Thymus (tissue), 14 donors: Measurements from ENCODE around the gene ZNF157. TPM values are rescaled to one million over a fixed set of nuclear protein-coding genes. Genes with fewer than 3 reads are reported as not detected.
"Not testable (repeated sequence)": the region's sequence is repeated elsewhere in the genome, so short reads cannot be mapped to it uniquely, and the experiment has no call there.

Experiments
- DNase-seq, 9 donors: peaks; one replicate each; pipeline ENCODE4 v3.0.0-alpha.2; 2013; ENCODE audit warnings: low spot score in 9 of 9, low read depth in 6 of 9, missing footprints in 1 of 9
- H3K27ac ChIP-seq, 2 donors: one replicate each; pipeline ENCODE4 v1.5.1; 2013; ENCODE audit warnings: control low read depth in 1 of 2, low read depth in 1 of 2, low read length in 1 of 2, mild to moderate bottlenecking in 1 of 2, moderate library complexity in 1 of 2
- H3K27me3 ChIP-seq, 2 donors: one replicate each; pipeline ENCODE4 v1.5.1; 2013; ENCODE audit warnings: low read length in 1 of 2; ENCODE audit not compliant: control insufficient read depth in 2 of 2, insufficient read depth in 1 of 2
- H3K36me3 ChIP-seq, 2 donors: one replicate each; pipeline ENCODE4 v1.5.1; 2013; ENCODE audit warnings: low read length in 1 of 2, mild to moderate bottlenecking in 1 of 2, moderate library complexity in 1 of 2; ENCODE audit not compliant: control insufficient read depth in 2 of 2, insufficient read depth in 2 of 2
- H3K4me1 ChIP-seq, 2 donors: one replicate each; pipeline ENCODE4 v1.5.1; 2013; ENCODE audit warnings: low read length in 2 of 2; ENCODE audit not compliant: control insufficient read depth in 2 of 2, insufficient read depth in 2 of 2
- H3K4me3 ChIP-seq, 2 donors: one replicate each; pipeline ENCODE4 v1.5.1; 2013; ENCODE audit warnings: low read length in 2 of 2, control low read depth in 1 of 2, mild to moderate bottlenecking in 1 of 2
- H3K9me3 ChIP-seq, 2 donors: one replicate each; pipeline ENCODE4 v1.5.1; 2013; ENCODE audit warnings: low read length in 1 of 2, mild to moderate bottlenecking in 1 of 2; ENCODE audit not compliant: control insufficient read depth in 2 of 2, insufficient read depth in 1 of 2
- WGBS: extraction: QIAGEN DNeasy Blood & Tissue Kit; methylation state at CpG from one replicate; pipeline ENCODE4 v1.1.7; 2013; 5-methylcytosine and 5-hydroxymethylcytosine counted together
- long read RNA-seq, 10 donors: transcript quantifications; one replicate each; lab custom pipeline, GENCODE V29; 2026
- polyA plus RNA-seq: library from polyadenylated mRNA; stranded (reverse); fragments of 200-250 nt; gene quantifications from one replicate; pipeline ENCODE4 v1.2.3, GENCODE V29; 2013
- total RNA-seq: library from RNA; stranded (reverse); fragments of 120-200 nt; gene quantifications from one replicate; pipeline ENCODE4 v1.2.4, GENCODE V29; 2013
- donor health status: healthy.

ZNF157 gene
- total RNA-seq (0.57 TPM), polyA plus RNA-seq (0.30 TPM)
- long read RNA-seq, donor 1: 0 reads
- long read RNA-seq, donor 2: 0 reads
- long read RNA-seq, donor 3: 0 reads
- long read RNA-seq, donor 4: 0 reads
- long read RNA-seq, donor 5: 0 reads
- long read RNA-seq, donor 6: 0 reads
- long read RNA-seq, donor 7: 0 reads
- long read RNA-seq, donor 8: 0 reads
- long read RNA-seq, donor 9: 0 reads
- long read RNA-seq, donor 10: 0 reads

GRCh38 chrX:47370278-47370677 lies at the start of gene ZNF157:
TSS of gene ZNF157 (plus strand) at chrX:47370578. CDS start at chrX:47370669, 91 bp downstream.
- Histone ChIP-seq H3K36me3 (no peaks in the 10 kb centered on the region), H3K27me3 (no peaks in the 10 kb centered on the region), H3K4me1 (peaks cover 0 to 4% of the 10 kb centered on the region in 2 donors), H3K4me3 (no peak within 1 kb of the TSS), H3K27ac (no peak within 1 kb of the TSS), H3K9me3 (peaks cover 0 to 9% of the 10 kb centered on the region in 2 donors)
- WGBS: 96% methylated on average over 3 of the region's 3 CpGs
- DNase-seq: no peak

GRCh38 chrX:47321386-47321785 lies 49.0 kb upstream of the ZNF157 start:
- no peak overlapping the region for H3K27ac ChIP-seq
- DNase-seq: no peak
- 92% methylated on average over 19 of the region's 19 CpGs for WGBS
- no peaks in the 10 kb centered on the region for H3K36me3 ChIP-seq
- H3K4me3 ChIP-seq: no peak overlapping the region
- H3K27me3 ChIP-seq: no peaks in the 10 kb centered on the region
- no peaks in the 10 kb centered on the region for H3K4me1 ChIP-seq
- no peaks in the 10 kb centered on the region for H3K9me3 ChIP-seq

GRCh38 chrX:47321823-47322371 lies 48.5 kb upstream of the ZNF157 start:
- H3K27ac ChIP-seq: no peak overlapping the region
- no peak overlapping the region for H3K4me3 ChIP-seq
- 97% methylated on average over 20 of the region's 20 CpGs for WGBS
- no peaks in the 10 kb centered on the region for H3K27me3 ChIP-seq
- no peaks in the 10 kb centered on the region for H3K4me1 ChIP-seq
- H3K9me3 ChIP-seq: no peaks in the 10 kb centered on the region
- H3K36me3 ChIP-seq: no peaks in the 10 kb centered on the region
- DNase-seq: no peak

GRCh38 chrX:47327902-47328301 lies 42.5 kb upstream of the ZNF157 start:
- no peaks in the 10 kb centered on the region for H3K4me1 ChIP-seq
- H3K27ac ChIP-seq: no peak overlapping the region
- no peaks in the 10 kb centered on the region for H3K27me3 ChIP-seq
- H3K36me3 ChIP-seq: no peaks in the 10 kb centered on the region
- H3K9me3 ChIP-seq: no peaks in the 10 kb centered on the region
- 96% methylated on average over 6 of the region's 6 CpGs for WGBS
- no peak for DNase-seq
- H3K4me3 ChIP-seq: no peak overlapping the region

- H3K36me3 ChIP-seq, H3K27ac ChIP-seq, H3K9me3 ChIP-seq, H3K27me3 ChIP-seq, H3K4me3 ChIP-seq, DNase-seq, H3K4me1 ChIP-seq: not testable (repeated sequence)
- 98% methylated on average over 5 of the region's 5 CpGs for WGBS
These were observed 37.6 kb upstream of the ZNF157 start for GRCh38 chrX:47332729-47333128.

GRCh38 chrX:47351706-47352105 lies 18.7 kb upstream of the ZNF157 start:
- H3K27ac ChIP-seq: no peak overlapping the region
- WGBS: 96% methylated on average over 4 of the region's 4 CpGs
- H3K9me3 ChIP-seq: no peaks in the 10 kb centered on the region
- H3K4me3 ChIP-seq: no peak overlapping the region
- H3K4me1 ChIP-seq: no peaks in the 10 kb centered on the region
- H3K36me3 ChIP-seq: no peaks in the 10 kb centered on the region
- H3K27me3 ChIP-seq: no peaks in the 10 kb centered on the region
- DNase-seq: no peak

- no peaks in the 10 kb centered on the region for H3K27me3 ChIP-seq
- 18% methylated on average over 5 of the region's 5 CpGs for WGBS
- H3K36me3 ChIP-seq: no peaks in the 10 kb centered on the region
- H3K9me3 ChIP-seq: no peaks in the 10 kb centered on the region
- DNase-seq: peak in 4 of 9 donors; percentile 8 to 70 (median 32)
- H3K4me1 ChIP-seq: peaks cover 7 to 27% of the 10 kb centered on the region in 2 donors
- no peak overlapping the region for H3K4me3 ChIP-seq
- peak overlapping the region; percentile 46 to 78 for H3K27ac ChIP-seq
These were observed 11.9 kb upstream of the ZNF157 start for GRCh38 chrX:47358387-47359065.

- Histone ChIP-seq H3K9me3 (no peaks in the 10 kb centered on the region), H3K27me3 (no peaks in the 10 kb centered on the region), H3K27ac (peak overlapping the region in 1 of 2 donors; percentile 96), H3K4me1 (peaks cover 7 to 27% of the 10 kb centered on the region in 2 donors), H3K36me3 (no peaks in the 10 kb centered on the region), H3K4me3 (no peak overlapping the region)
- DNase-seq: no peak
- 95% methylated on average over 7 of the region's 7 CpGs for WGBS
These were observed 9.8 kb upstream of the ZNF157 start for GRCh38 chrX:47360423-47361179.
